NCI-H1436 treated with DMSO at 0.1 percent for 48 hours (cell line): ENCODE data around the gene ATP2B3.

ENCODE experiments used
- DNase-seq: peaks from one replicate; lab custom pipeline; 2025; lab: John Stamatoyannopoulos, UW

Gene ATP2B3

DNA sequence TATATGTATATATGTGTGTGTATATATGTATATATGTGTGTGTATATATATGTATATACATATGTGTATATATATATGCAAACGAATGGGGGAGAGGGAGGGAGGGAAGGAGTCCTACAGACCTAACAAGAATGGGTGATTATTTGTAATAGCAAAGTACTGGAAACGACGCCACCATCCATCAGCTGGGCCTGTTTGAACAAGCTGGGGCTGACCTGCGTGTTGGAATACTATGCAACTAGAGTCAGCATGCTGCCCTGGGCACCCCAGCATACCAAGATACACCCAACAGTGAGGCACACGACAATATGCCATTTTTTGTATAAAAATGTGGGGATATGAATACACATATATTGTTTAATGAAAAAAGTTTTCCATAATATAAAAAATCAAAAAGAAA lies 103.1 kb downstream of the ATP2B3 start:
- no peak for DNase-seq

DNA sequence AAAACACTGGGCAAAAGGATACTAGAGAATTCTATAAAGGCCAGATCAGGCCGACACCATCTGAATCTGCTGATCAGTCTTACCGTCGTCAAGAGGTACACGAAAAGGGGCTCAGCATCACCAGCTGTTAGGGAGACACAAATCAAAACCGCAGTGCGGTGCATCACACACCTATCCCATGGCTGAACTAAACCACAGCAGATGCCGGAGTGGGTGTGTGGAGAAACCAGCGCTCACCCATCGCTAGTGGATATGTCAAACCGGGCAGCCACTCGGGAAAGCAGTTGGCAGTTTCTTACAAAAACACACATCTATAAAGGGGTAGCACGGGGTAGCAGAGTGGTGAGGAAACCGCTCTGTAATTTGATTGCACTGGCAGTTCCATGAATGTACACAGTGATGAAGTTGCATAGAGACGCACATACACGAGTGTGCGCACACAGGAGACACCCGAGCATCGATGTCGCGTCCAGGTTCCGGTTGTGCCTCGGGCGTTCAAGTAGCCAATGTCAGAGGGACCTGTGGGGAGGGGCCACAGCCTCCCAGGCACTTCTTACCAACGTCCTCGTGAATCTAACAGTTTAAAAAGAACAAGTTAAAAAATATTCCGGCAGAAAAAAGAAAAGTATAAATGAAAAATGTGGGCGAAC lies 104.6 kb downstream of the ATP2B3 start:
- DNase-seq: no peak

DNA sequence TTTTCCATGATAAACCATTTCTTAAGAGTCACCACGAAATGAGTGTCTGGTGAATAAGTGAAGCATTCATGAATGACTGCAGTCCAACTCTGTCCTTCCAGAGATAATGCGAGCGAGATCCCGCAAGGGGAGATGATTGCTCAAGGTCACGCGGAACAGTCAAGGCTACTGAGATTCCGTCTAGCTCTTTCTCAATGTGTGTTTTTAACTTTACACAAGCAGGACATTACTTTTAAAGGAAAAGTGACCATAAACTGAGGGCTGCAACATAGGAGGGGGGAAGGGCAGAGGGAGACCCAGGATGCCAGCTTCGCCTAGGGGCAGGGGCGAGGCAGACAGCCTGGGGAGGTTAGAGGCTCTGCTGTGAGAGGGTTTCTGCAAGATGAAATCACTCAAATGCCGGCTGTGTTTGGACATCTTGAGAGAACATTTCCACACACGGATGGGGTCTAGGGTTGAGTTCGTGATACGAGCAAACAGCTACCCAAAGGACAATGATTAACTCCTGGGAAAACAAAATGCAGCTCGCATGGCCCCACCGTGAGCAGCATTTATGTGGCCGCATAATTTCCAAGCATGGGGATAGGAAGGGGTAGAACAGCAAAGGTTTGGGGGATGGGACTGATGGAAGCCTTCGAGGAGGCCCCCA lies 105.3 kb downstream of the ATP2B3 start:
- DNase-seq: no peak

DNA sequence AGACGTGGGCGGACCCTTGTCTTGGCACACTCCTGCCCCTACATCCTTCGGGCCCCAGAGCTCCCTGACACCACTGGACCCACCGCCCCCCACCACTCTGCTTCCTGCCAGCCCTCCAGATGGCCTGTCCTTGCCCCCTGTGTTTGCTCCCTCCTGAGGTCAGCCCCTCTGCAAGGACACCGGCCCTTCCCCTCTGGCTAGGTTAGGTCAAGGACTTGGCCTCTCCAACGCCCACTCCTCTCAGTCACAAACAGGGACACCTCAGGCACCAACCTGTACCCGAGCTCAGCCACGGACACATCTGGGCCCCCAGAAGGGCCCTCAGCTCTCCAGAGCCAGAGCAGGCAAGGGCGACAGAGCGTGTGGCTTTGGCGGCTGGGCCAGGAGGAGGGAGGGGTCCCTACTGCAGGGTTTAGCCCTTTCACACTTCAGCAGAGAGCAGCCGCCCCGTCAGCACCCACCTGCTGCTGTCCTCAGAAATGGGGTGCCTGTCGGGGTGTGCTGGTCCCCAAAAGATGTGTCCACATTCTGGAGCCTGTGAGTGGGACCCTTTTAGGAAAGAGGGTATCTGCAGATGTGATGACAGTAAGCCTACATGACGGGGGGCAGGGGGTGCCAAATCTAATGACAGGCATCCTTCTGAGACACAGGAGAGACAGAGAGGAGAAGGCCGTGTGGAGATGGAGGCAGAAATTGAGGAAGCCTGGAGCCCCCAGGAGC lies 106.0 kb downstream of the ATP2B3 start:
- DNase-seq: no peak

DNA sequence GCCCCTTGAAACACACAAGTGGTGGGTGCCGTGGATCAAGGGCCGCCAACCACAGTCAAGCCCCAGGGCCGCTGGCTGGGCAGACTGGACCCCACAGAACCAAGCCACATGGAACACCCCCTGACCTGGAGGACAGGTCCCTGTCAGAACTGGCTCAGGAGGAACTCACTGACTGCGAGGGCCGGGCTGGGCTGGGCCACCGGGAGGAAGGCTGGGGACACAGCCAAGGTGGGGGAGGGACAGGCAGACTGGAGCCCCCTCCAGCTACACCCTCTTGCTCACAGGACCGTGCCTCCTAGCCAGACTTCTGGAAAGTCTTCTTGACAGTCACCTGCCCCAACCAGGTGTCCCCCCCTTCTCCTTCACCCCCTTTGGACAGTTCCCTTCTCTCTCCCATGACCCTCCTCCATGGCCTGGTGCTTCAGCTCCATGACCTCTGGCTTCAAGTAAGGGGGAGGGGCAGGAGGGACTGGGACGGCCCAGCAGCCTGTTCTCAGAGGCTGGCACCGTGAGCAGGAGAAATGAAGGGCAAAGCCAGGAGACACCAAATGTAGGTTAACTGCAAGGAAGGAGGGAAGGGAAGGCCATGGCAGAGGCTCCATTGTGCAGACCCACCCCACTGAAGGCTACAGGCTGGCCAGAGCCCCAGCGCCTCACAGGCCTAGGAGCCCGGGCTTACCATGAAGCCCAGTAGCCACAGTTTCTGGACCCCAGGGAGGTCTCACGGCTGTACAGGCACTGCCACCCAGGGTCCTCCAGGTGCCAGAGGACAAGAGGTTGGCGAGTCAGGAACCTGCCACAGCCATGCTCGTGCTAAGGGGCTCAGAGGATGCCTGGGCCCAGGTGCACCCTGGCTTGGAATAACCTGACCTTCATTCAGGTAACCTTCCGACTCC lies 107.0 kb downstream of the ATP2B3 start:
- DNase-seq: no peak

DNA sequence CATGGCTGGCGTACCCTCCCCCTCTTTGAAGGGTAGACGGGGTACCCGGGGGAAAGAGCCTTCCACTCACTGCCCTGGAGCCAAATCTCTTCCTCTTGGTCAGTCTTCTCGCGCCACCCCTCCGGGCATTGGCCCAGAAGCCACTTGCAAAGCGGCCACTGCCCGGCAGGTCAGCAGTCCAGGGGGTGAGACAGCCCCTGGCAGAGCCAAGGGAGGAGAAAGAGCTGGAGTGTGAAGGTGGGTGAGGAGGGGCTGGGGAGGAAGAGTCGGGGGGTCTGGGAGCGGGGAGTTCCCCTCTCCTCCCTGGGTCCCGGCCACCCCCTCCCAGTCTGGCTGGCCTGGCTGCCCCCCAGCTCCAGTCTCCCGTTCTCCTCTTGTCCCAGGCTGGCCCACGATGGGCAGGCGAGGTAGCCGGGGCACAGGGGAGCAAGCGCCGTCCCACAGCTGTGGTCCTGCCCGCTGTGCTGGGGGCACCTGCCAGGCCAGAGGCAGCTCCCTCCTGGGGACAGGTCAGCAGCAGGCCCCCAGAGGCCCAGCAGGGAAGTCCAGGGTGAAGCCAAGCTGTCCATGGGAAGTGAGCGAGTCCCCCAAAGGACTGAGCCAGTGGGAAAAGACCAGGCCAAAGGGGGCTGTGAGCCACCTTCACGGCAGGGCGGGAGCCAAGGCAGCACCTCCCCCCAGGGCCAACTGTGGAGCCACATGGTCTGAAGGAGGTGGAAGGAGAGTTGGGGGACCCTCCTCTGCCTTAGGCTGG lies 108.0 kb downstream of the ATP2B3 start:
- no peak for DNase-seq

DNA sequence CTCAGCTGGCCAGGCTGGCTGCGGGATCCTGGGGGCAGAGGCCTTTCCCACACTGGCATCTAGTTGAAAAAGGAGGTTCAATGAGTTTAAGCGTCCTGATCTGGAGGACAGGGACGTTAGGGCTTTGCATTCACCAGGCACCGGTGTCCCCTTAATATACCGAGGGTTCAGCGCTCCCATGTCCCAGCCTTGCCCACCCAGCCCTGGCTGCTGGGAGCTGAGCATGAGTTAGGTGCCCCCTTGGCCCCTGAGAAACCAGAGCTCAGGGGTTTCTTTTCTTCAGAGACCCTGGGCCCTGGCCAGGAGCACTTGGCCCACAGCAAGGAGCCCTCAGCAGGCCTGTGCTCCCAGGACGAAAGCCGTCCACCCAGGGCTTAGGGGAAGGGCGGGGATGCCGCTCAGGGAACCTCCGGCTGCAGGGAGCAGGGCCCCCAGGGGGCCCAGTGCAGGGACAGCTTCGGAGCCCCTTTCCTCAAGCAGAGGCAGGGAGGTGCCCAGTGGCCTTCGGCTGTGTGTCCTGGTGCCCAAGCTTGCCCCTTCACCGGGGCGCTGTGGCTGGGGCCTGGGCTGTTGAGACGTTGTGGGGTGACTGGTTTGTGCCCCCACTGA lies 108.7 kb downstream of the ATP2B3 start:
- no peak for DNase-seq

DNA sequence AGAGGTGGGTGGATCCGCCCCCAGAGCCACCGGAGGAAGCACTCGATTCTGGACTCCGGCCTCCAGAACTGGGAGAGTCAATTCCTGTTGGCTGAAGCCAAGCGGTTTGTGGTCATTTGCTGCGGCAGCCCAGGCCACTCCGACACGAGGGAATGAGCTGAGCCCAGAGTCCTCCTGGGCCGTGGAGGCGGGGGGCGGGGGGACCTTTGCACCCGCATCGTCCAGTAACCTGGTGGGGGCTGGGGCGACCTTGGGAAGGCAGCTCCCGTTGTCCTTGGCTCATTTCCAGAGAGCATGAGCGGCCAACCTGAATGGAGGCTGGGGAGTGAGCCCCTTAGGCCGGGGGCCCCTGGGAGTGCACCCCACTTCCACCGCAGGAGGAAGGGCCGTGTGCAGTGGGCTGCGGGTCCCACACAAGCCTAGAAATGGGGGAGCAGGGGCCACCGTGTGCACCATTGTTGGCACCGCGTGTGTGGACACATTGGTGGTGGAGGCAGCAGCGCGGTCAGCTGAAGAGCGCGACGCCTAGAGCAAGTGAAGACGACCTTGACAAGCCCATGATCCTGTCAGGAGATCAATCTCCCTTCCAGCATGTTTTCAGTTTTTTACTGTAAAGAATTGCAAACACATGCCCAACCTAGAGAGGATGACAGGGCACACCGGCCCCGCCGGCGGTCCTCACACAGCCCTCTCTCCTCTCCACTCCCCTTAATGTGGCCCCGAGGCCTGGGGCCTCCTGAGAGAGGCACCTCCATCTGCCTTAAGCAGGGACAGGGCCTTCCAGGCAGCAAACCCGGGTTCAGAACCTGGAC lies 109.6 kb downstream of the ATP2B3 start:
- no peak for DNase-seq

DNA sequence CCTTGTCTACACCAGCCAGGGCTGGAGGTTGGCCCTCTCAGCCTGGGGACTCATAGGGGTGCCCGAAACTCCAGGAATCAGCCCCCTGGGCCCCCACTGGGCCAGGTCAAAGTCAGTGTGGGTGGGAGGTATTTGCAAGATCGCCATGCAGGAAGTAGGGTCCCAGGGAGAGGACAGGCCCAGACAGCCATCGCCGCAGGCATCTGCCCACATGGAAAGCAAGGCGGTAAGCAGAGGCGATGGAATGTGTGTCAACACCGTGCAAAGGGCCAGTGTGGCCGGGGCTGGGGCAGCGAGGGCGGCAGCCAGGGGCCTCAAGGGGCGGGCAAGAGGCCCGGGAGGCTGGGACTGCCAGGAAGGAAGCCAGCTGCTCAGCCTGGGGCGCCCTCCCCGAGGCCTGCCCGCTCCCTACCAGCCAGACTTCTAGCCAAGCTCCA lies 110.3 kb downstream of the ATP2B3 start:
- DNase-seq: no peak

DNA sequence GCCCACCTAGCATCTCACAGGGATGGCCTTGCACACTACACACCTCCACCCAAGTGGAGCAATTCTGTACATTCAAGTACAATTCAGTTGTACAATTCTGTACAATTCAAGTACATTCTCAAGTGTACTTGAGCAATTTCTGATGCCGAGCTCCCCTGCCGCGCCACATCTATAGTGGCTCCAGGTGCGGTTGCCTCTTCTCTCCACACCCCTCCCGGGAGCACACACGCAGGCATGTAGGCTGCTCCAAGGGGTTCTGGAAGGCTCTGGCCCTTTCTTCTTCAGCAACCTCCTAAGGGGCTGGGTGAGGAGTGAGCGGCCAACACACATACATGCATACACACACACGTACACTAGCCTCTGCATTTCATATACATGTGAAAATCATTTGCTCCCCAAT lies 110.7 kb downstream of the ATP2B3 start:
- no peak for DNase-seq

DNA sequence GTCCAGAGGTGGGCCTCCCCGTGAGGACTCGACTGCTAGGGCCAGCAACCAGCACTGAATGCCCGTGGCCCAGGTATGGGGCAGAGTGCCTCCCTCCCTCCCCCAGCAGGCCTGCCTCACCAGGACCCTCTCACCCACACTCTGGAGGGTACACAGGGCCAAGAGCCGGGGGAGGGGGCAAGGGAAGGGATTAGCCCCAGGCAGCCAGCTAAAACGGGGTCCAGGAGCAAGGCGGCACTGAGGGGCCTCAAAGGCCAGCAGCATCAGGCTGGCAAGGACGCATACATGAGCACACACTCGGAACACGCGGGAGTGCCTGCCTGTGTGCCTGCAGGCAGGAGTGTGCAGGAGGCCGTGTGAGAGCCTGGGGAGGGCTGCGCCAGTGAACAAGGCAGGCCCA lies 111.2 kb downstream of the ATP2B3 start:
- no peak for DNase-seq

DNA sequence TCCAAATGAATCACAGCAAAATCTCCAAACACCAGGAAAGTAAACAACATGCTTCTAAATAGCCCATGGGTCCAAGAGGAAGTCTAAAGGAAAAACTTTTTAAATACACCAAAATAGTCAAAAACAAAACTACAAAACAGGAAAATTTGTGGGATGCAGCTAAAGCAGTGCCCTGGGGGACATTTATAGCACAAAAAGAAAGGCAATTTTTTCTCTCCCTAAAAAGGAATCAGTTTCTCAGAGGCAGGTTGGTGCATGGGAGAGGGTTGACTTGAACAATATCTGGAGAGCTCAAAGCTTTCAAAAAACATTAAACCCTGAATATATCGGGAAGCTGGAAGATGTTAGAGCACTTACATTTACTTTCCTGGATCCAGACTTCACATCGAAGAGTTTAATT lies 113.9 kb downstream of the ATP2B3 start:
- DNase-seq: no peak

DNA sequence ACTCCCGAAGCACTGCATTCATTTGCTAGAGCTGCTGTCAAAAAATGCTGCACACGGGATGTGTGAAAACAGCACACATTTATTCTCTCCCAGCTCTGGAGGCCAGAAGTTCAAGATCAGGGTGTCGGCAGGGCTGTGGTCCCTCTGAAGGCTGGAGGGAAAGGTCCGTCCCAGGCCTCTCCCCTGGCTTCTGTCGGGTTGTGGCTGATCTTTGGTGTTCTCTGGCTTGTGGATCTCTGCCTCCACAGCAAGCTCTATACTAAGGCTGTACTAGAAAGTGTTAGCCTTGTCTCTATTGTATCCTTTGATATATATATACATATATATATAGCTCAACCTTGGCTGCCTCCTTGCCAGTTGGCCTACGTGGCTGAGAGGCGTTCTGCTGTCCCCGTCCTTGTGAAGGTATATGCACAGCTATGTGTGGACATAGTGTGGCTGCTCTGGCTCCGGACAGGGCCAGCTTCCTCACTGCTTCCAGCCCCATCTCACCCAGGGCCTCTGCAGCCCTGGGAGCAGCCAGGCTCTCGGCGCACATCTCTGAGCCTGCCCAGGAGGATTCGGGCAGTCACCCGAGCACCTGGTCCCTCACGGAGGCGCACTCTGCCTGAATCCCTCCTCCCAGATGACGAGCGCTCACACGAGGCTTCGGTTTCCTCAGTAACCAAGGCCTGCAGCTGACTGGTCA lies 114.6 kb downstream of the ATP2B3 start:
- no peak for DNase-seq
